ENCODE measurements around the gene COPS4.
A peak's percentile ranks its signal among the peaks of the same experiment; 100 is the strongest.
"Not testable (repeated sequence)": the region's sequence is repeated elsewhere in the genome, so short reads cannot be mapped to it uniquely, and the experiment has no call there.

The COPS4 gene

DNA sequence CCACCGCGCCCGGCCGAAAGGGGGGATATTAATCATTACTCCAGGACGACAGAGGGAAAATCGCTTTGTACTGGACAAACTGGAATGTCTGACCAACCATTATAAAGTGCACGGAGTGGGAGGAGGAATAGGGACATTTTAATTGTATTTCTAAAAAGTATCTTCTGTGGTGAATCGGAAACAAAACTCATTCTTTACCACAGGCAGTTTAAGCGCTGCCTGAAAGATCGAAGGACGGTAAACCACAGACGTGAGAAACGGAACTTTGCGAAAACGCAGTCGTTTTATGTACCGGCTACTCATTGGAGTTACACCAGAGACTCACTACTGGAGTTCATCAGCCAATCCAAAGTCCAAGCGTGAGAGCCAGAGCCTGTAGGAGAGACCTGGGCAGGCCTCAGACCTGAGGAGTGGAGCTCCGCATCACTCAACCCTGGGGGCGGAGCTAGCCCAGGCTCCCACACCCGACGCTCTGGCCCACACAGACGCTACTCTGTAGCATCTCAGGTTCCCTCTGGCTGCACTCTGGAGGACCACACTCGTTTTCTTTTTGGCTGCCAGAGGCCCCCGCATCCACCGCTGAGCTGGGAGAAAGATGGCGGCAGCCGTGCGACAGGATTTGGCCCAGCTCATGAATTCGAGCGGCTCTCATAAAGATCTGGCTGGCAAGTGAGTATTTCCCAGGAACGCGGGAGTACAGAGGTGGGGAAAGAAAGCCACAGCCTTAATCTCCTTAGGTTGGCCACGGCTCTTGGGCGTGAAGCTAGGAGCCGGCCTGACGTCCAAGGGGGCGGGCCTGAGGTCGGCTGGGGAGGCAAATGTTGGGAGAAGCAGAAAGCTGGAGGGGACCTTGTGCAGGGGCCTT lies at the start of gene COPS4:
Gene COPS4, plus strand, starts transcription at position 554 of the 865 bp plus-strand sequence. Its CDS starts 42 bp downstream, at position 596.
- no peak for FAIRE-seq
- DNase-seq (ENCODE audit: insufficient read length, low spot score) = peak; percentile 88

DNA sequence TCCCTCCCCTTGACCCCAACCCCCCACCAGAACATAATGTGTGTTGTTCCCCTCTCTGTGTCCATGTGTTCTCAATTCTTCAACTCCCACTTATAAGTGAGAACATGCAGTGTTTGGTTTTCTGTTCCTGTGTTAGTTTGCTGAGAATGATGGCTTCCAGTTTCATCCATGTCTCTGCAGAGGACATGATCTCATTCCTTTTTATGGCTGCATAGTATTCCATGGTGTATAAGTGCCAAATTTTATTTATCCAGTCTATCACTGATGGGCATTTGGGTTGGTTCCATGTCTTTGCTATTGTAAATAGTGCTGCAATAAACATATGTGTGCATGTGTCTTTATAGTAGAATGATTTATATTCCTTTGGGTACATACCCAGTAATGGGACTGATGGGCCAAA lies 47.5 kb upstream of the COPS4 start:
- not testable (repeated sequence) for DNase-seq (ENCODE audit: insufficient read length, low spot score); FAIRE-seq

DNA sequence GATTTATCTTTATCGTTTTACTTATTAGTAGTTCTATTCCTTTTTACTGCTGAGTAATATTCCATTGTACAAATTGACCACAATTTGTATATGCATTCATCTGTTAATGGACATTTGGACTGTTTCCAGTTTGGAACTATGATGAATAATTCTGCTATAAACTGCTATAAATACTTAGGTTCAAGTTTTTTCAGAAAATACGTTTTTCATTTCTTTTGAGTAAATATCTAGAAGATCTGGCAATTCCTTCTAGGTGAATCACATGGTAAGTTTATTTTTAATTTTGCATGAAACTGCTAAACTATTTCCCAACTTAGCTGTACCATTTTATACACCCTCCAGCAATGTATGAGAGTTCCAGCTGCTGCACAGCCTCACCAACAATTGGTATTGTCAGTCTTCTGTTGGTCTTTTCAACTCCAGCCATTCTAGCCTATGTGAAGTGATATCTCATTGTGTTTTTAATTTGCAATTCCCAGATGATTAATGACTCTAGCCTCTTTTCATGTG lies 46.6 kb upstream of the COPS4 start:
- FAIRE-seq = no peak

DNA sequence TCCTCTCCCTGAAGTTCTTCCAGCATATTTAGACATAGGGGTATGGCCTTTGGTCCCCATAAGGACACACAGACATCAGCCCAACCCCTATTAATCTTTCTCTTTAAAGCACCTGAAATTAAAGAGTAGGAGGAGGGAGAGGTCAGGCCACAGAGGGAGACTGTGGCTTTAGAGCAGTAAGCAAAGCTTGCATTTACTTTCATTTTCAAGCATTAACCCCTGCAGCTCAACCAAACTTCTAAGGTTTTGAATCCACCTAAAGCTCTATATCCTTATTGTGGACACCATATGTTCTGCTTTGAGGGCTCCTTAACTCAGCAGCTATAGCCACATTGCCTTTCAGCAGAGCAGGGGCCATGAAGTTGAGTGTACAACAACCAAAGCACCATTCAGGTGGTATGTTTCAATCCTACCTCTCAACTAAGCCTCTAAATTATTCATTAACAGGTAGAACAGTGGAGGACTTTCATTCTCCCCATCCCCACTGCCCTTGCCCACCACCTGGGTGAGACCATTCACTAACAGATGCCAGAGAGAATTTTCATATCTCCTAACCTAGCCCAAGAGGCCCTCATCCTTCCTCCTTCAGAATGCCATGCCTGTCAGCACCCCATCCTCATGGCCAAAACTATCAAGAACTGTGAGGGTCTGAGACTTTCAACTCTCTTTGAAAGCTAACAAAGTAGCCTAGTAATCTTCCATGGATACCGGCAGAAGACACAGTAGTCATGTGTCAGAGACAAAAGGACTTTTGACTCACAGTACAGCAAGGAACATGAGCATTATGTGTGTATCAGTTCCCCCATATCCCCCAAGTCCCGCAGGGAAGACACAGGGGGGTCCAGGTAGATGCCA lies 45.2 kb upstream of the COPS4 start:
- FAIRE-seq (no peak), DNase-seq (ENCODE audit: insufficient read length, low spot score) (no peak)

More for the DNA sequence above, 46.6 kb upstream of the COPS4 start:
- no peak for DNase-seq (ENCODE audit: insufficient read length, low spot score)

DNA sequence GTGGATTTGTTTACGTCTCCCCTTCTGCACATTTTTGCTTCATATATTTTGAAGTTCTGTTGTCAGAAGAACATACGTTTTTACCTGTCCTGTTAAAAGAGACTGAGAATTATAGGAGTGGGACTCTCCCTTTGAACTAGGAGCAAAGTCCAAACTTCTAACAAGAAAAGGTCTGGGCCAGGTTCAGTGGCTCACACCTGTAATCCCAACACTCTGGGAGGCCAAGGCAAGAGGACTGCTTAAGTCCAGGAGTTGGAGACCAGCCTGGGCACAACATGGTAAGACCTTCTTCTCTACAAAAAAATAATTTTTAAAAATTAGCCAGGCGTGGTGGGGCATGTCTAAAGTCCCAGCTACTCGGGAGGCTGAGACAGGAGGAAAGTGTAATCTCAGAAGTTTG lies 40.1 kb upstream of the COPS4 start:
- FAIRE-seq (no peak), DNase-seq (ENCODE audit: insufficient read length, low spot score) (no peak)

DNA sequence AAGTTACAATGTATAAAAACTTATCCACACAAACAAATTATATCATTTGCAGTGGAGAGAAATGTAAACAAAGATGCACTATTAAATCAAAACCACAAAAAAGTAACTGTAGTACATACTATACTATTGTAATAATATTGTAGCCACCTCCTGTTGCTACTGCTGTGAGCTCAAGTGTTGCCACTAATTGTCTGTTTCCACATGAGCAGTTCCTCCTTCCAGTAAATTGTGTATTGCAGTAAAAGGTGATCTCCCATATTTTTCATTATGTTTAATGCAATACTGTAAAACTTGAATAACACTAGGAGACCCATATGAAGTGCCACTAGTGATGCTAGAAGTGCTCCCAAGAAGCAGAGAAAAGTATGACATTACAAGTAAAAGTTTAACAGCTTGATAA lies 36.1 kb upstream of the COPS4 start:
- DNase-seq (ENCODE audit: insufficient read length, low spot score) = no peak
- FAIRE-seq = no peak

DNA sequence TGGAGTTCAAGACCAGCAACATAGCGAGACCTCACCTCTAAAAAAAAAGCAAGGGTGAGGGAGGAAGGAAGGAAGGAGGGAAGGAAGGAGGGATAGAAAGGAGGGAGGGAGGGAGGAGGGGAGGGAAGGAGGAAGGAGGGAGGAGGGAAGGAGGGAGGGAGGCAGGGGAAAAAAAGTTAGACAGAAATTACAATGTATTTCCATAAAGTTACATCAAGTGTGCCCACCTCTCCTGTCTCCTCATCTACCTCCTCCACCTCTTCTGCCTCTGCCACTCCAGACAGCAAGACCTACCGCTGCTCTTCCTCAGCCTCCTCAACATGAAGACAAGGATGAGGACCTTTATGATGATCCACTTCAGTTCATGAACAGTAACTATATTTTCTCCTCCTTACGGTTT lies 32.7 kb upstream of the COPS4 start:
- FAIRE-seq = no peak
- no peak for DNase-seq (ENCODE audit: insufficient read length, low spot score)

DNA sequence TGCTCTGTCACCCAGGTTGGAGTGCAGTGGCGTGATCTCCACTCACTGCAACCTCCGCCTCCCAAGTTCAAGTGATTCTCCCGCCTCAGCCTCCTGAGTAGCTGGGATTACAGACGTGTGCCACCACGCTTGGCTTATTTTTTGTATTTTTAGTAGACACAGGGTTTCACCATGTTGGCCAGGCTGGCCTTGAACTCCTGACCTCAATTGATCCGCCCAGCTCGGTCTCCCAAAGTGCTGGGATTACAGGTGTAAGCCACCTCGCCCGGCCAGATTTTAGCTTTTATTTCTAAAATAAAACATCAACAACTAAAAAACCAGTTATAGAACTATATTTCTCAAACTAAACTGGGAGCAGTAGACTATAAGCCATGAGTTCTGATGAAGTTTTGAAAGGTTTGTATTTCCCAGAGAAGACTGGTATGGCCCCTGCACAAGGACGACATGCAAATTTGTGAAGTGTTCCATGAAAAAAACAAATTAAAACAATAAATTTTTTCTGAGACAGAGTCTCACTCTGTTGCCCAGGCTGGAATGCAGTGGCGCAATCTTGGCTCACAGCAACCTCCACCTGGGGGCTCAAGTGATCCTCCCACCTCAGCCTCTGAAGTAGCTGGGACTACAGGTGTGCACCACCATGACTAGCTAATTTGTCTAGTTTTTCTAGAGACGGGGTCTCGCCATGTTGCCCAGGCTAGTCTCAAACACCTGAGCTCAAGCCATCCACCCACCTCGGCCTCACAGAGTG lies 31.8 kb upstream of the COPS4 start:
- DNase-seq (ENCODE audit: insufficient read length, low spot score); FAIRE-seq: not testable (repeated sequence)

DNA sequence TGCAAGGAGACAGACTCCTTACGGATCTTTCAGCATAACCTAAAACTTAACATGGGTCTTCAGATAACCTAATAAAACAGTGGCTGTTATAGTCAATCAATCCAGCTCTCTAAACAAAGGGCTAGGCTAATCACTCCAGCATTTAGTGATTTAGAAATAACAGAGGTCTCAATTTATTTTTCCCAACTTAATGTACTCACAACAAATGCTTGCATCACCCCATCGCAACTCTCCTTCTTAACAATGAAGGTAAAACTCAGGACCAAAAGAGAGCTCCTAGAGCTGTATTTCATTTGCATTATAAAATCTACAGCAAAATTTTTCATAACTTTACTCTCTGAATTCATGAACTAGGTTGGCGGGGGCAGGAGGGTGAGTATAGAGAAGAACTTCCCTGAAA lies 25.5 kb upstream of the COPS4 start:
- FAIRE-seq (no peak), DNase-seq (ENCODE audit: insufficient read length, low spot score) (no peak)

DNA sequence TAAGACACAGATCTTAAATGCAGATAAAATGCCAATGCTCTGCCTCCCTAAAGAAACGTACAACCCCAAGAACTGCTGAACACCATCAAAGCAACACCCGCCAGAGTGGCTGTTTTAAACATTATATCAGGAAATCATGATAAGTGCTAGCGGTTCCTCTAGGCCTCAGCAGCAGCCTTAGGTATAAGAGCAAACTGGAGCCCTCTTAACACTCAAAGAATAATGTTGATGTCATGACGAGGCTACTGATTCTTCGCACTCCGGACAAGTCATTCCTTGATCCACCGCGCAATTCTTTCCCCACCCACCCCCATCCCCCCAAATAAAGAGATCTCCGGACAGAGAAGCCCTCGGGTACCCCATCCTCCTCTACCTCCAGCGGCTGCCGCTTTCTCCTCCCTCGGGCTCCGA lies 24.9 kb upstream of the COPS4 start:
- DNase-seq (ENCODE audit: insufficient read length, low spot score) (no peak), FAIRE-seq (no peak)

DNA sequence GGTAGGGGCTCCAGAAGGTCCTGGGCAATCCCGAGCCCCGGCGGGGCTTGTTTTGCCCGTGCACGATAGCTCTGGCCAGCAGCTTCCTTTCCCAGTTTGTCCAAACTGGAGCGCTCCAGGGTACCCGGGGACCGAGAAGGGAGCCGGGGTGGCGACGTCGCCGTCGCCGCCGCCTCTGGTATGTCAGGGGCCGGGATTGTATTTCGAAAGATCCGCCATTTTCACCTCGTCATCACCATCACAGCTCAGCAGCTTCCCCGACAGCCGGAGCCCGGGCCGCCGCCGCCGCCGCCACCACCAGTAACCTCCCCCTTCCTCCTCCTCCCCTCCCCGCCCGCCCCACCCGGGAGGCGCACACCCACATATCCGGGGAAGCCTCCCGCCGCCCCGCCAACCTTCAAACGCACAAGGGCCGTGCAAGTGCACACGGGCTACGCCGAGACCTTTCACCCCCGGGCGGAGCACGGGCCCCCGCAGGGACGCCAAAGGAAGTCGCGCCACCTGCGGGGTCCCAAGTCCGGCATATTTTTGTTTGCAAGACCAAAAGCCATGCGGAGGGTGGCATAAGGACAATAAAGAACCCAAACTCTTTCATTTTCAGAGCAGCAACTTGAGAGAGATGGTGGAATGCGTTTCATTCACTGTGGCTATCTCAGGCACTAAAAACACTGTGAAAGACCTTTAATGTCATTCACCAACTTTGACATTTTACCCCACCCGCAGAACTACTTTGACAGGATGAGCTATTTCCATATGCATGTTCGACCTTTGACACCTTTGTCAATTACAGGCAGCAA lies 24.3 kb upstream of the COPS4 start, which contains the start of gene LIN54:
Gene LIN54, minus strand, starts transcription at position 302 of the 797 bp plus-strand sequence. CDS start 25,979 bp downstream, outside the sequence.
- FAIRE-seq (no peak), DNase-seq (ENCODE audit: insufficient read length, low spot score) (peak; percentile 40)

DNA sequence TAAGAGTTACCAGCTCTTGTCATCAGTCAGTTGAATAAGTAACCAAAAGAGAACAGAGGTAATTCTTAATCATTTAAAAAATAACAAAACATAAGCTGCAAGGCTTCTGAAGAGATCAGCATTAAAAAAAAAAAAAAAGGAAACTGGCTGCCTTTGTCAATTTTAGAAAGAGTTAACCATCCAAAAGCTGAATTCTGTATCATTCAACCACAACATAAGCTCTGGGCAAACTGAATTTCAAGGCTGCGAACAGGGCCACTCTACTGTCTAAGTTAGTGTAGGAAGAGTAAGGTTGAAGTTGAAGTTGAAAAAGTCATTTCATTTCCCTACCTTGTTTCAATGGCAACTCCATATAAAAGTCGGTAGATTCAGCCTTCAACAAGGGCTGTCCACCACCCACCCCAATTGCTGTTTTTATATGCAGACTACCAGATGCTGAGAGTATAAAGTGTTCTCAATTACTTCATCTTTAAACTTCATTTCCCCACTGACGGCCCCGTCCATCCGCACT lies 23.2 kb upstream of the COPS4 start:
- DNase-seq (ENCODE audit: insufficient read length, low spot score) = no peak
- FAIRE-seq = no peak

DNA sequence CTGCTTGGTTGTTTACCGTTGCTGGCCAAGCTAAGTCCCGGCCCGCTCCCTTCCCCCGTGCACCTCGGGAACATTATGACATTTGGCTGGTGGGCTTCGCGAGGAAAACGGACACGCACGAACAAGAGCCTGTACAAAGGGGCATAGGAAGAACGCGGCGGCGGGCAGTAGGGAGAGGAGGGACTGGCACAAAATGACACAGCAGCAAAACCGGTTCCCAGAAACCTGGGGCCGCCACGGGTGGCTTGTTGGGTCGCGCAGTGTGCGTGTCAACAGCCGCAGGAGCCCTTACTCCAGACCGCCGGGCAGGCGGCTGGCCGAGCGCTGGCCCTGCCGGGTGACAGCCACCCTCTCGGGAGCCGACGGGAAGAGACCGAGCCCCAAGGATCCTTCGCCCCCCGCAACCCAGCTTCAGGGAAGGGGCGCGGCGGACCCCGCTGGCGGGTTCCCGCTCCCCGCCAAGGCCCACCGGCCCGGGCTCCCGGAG lies 22.7 kb upstream of the COPS4 start:
- FAIRE-seq (no peak), DNase-seq (ENCODE audit: insufficient read length, low spot score) (no peak)

DNA sequence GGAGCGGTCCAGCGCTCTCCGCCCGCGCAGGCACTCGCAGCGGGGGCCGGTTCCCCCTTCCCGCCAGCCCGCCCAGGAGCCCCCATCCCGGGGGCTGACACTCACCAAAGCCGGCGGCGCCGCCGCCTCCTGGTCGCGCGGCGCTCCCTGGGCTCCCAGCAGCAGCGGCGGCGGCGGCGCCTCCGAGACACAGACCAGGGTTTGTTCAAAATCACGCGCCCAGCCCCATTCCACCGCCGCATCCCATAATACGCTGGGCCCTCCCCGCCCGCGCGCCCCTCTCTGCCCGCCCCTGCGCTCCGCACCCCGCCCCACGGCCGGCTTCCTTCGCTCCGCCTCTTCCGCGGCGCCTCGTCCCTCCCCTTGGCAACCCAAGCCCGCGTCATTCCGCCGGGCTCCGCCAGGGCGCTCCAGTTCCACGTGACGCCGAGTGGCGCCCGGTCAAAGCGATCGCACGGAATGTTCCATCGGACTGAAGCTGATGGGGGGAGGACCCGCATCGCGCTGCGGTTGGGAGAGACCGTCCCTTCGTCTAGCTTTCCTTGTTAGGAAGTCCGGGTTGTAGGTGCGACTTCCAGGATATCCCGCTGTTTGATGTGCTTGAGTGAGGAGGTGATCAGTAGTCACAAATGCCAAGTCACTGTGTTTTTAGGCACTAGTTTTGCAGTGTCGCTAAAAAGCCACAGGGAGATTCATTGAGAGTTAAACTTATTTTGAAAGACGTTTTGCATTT lies 22.1 kb upstream of the COPS4 start:
- DNase-seq (ENCODE audit: insufficient read length, low spot score) = peak; percentile 83
- FAIRE-seq = no peak

DNA sequence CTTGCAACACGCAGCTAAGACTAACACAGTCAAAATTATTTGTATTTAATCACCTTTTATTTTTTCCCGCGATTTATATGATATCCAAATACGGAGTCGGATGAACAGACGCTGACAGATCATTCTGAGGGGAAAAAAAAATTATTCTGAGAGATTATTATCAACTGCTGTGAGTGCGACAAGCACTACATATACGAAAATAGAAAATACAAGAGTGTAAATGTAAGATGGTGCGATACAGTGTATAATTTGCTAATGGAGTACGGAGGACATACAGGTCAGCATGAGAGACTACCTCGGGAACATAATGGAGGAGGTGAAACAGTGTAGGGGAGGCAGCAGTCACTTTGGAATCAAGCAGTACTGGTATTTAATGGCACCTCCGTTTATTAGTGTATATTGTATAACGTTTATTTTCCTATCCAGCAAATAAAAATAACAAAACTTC lies 21.5 kb upstream of the COPS4 start:
- FAIRE-seq = no peak

DNA sequence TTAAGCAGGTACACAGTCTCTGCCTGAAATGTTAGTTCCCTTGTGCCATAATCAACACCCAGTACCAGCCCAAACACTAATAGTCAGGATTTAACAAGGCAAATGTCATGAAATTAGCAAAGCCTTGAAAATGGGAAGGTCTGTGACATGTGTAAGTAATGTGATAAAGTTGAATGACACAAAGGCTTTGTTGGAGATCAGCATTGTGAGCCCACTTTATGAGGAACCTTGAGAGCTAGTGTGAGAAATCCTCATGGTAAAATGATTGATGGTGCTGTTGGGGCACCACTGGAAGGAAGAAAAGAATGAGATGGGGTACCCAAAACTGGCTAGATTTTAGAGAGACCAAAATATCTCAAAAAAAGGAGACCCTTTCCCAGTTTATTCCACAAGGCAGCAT lies 21.1 kb upstream of the COPS4 start:
- FAIRE-seq = no peak

More for the DNA sequence above, 21.5 kb upstream of the COPS4 start:
- no peak for DNase-seq (ENCODE audit: insufficient read length, low spot score)

DNA sequence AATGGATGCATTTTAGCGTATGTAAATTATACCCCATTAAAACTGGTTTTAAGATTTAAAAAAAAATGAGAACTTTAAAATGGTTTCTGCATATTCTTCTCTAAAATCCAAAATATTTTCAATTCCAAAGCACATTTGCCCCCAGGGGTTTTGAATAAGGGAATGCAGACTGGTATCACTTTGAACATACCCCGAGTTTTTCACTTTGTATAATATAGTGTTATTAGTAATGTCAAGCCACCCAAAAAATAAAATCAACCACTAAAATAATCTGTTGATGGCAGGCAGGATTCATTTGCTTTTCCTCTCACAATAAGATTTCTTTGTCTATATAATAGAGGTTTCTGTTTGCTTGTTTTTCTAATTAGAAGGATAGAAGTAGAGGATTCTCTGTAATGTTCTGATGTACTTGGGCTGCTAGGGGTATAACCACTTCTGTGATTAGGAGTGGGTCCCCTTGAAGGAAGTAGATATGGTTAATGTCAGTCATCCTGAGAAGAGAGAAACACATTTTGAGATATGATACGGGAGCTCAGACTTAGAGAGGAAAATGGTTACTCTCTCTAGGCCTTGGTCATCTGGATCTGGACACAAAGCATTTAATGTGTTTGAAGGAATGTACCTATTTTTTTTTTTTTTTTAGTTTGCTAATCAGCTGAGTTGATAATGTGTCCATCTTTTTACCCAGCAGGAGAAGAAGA lies 15.0 kb upstream of the COPS4 start:
- DNase-seq (ENCODE audit: insufficient read length, low spot score) = no peak

More for the DNA sequence above, 21.1 kb upstream of the COPS4 start:
- DNase-seq (ENCODE audit: insufficient read length, low spot score) = no peak

More for the DNA sequence above, 15.0 kb upstream of the COPS4 start:
- no peak for FAIRE-seq

Data from HTR-8/SVneo (cell line).